ENCODE measurements around the gene JAG1.
"Not testable (repeated sequence)": the region's sequence is repeated elsewhere in the genome, so short reads cannot be mapped to it uniquely, and the experiment has no call there.

DNA sequence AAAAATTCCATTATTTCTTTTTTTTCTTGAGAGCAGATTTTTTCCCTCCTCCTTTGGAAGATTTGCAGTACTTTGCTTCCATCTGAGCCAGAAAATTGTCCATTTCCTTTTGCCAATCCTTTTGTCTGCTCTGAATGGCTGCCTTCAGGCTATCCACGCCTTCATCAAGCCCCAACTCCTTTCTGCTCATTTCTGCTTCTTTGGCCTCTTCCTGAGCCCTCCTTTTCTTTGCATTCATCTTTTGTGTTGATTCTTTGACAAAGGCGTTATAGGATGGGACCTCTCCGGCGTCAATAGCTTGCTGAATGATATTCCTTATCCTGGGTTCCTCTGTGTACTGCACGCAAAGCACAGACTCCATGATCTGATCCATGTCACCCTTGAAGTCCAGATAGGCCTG, 60.4 kb downstream of the JAG1 start:
- TF ChIP-seq, protein P1, sequence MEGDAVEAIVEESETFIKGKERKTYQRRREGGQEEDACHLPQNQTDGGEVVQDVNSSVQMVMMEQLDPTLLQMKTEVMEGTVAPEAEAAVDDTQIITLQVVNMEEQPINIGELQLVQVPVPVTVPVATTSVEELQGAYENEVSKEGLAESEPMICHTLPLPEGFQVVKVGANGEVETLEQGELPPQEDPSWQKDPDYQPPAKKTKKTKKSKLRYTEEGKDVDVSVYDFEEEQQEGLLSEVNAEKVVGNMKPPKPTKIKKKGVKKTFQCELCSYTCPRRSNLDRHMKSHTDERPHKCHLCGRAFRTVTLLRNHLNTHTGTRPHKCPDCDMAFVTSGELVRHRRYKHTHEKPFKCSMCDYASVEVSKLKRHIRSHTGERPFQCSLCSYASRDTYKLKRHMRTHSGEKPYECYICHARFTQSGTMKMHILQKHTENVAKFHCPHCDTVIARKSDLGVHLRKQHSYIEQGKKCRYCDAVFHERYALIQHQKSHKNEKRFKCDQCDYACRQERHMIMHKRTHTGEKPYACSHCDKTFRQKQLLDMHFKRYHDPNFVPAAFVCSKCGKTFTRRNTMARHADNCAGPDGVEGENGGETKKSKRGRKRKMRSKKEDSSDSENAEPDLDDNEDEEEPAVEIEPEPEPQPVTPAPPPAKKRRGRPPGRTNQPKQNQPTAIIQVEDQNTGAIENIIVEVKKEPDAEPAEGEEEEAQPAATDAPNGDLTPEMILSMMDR (IDR thresholded peaks at IDR 0.05; ENCODE audit: insufficient read depth, low read length, poor library complexity, severe bottlenecking) = not testable (repeated sequence)
- TF ChIP-seq EZH2phosphoT487 (conservative IDR thresholded peaks at IDR 0.05; ENCODE audit: low read length) = not testable (repeated sequence)

All from SU-DHL-6 (cell line).